A204.1 (cell line): ENCODE measurements around the gene PDHB.

Source experiments
- FAIRE-seq: peaks from 2 replicates; lab custom pipeline; 2012; peaks lifted over from hg19 to GRCh38; lab: Jason Lieb, UNC

The PDHB gene

DNA sequence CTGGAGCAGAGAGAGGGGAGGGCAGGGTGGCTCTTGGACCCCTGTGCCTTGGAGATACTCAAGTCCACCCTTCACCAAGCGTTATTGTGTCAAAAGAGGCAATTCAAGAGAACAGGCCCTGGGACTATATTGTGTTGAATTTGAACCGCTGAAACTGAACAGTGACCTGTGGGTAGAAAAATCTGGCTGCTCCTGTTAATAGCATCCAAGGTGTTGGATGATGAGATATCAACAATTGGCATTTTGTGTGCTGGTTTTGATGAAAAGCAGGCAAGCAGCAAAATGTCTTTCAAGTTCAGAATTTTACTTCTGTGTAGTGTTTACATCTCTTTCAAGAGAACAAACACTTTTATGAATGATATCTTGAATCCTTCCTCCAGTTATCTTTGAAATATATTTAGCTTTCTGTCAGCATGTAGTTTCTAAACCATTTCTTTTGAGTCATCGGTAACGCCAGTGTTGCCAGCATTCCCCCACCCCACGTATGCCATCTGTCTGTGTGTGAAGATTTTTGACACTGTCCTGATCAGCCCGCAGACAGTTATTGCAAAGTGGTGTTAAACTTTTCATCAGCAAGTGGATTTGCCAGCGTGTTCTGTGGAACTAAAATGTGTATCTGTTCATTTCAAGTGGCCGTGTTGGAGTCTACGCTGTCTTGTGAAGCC lies 34.8 kb downstream of the PDHB start:
- no peak for FAIRE-seq

DNA sequence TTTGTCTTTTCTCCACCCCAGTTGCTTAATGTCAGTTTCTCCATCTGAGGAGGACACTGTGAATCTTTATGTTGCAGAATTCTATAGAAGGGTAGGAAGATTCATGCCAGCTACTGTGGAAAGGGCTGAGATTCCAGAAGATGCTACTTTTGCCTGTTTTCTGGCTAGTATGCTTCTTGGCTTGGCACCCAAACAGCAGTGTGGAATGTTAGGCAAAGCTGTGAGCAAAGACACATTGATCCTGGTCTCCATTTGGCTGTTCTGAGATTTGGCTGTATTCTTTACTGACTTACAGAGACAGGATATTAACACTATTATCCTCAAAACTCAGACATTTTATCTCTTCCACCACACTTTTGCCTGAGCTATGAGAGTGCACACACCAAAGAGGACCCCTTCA lies 39.3 kb downstream of the PDHB start:
- FAIRE-seq, result no peak

DNA sequence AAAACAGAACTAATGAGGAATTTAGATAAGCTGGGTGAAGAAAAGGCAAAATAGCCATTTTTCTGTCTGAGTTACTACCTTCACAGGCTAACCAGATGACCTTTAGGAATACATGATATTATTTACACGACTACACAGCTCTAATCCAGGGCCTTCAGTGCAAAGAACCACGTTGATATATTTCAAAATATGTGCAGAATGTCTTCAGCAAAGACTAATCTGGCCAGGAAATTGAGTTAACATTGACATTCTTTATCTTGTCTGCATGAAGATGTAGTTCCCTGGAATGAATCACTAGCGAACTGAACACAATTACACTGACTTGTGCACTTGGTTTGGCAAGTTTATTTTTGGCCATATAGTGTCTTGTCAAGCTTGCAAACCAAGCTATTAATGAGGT lies 41.5 kb downstream of the PDHB start:
- FAIRE-seq, result no peak

DNA sequence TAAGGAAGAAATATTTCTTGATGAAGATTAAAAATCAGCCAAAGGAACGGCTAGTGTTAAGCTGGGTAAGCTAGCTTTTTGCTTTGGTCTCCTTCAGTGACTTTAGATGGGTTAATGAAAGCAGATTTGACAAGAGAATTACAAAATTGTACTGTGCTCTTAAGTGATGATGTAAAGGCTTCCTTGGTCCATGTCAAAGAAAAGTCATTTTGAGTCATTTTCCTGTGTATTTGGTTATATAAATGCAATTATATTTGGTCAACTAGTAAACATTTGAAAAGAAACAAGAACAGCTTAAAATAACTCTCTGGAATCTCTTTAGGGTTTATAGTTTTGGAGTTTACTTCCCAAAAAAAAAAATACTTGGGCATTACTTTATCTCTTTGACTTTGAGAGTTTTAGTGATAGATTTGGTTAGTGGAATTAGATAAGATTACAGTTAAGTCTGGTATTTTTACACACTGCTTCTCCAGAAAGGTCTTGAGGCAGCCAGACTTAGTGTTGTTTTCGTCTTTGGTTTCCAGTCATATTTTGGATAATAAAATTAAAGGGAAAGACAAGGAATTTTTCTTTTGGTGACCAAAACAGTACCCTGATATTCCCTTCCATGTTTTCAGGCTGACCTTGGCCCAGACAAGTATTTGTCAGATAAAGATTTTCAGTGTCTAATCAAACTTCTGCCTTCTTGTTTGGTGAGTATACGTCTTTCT lies 42.3 kb downstream of the PDHB start:
- no peak for FAIRE-seq

DNA sequence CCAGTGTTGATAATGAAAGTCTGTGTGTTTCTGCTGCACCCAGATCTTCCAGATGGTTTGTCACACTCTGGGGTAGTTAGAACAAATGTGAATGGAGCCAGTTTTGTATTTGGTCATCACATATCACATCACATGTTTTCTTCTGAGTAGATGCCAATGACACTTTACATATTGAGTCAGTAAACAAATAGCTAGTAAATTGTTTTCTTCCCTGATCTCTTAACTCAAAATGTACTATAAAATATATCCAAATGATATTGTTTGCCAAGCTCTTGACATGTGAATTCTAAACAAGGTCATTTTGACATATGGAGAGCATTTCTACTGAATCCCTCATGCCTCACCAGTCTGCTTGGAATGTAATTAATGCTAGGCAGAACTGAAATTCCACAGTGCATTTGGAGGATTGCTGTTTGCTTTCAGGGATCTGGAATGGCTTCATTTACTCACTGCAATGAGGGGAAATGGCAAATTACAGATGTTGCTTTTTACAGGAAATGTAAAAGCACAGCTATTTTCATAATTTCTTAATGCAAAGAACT lies 45.0 kb downstream of the PDHB start:
- no peak for FAIRE-seq

DNA sequence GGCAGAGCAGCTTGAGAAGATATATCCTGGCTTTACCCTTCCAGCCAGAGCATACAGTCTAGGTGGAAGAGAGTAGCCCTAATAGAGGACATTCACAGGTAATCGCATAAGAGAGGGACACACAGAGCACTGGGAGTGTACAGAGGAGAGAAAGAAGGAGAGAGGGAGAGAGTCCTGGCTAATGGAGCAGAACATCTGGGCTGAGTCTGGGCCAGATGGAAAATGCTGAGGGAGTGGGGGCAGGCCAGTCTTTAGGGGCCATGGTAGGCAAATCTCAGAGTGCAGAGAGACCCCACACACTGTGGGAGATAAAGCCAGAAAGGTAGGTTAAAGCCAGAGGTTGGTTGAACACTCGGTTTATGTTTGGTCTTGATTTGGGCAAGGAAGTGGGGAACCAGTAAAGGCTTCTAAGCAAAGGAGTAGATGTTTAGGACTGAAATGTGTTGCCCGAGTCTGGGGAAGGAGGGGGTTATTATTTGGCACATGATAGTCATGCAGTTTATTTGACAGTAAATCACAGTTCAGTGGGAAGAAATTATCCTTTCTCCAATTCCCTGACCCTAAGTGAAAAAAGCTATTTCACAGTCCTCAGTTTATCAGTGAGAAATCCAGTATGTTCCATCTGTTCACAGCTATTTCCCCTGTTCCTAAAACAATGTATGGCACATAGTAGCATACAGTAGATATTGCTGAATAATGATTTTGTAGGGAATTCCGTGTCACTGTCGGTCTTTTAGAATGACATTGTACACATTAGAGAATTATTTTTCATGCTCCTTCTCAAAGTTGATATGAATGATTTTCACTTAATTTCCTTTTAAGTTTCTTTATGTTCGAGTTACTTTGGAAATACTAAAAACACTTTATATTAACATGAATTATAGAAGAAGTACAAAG lies 45.7 kb downstream of the PDHB start:
- FAIRE-seq, result no peak

DNA sequence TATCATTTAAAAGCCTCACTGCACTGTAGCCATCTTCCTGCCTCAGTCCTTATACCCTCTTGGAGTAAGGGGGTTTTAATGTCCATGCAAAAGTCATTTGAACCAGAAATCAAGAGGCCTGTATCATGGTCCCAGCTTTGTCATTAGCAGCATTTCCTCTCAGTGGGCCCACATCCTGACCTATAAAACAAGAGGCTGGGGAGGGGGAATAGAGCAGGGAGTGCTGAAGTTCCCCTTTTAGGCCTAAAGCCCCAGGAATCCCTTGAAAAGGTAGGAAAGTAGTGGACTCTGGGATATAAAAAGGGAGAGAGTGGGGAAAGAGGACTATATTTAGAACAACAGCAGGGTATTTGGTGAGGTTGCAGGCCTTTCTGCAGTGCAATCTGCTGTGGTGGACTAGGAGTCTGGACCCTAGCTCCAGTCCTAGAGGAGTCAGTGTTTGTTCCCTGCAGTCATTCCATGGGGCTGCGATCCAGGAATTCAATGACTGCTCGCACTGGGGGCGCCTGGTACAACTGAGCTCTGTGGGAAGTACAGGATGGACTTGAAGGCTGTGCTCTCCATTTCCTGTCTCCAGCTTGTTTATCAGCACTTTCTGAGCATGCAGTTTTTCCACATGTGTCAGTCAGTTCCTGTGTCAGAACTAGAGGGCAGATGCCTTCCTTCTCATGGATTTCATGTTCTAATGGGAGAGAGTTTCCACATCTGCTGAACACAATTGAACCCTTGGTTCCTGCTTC lies 46.8 kb downstream of the PDHB start:
- FAIRE-seq, result no peak

DNA sequence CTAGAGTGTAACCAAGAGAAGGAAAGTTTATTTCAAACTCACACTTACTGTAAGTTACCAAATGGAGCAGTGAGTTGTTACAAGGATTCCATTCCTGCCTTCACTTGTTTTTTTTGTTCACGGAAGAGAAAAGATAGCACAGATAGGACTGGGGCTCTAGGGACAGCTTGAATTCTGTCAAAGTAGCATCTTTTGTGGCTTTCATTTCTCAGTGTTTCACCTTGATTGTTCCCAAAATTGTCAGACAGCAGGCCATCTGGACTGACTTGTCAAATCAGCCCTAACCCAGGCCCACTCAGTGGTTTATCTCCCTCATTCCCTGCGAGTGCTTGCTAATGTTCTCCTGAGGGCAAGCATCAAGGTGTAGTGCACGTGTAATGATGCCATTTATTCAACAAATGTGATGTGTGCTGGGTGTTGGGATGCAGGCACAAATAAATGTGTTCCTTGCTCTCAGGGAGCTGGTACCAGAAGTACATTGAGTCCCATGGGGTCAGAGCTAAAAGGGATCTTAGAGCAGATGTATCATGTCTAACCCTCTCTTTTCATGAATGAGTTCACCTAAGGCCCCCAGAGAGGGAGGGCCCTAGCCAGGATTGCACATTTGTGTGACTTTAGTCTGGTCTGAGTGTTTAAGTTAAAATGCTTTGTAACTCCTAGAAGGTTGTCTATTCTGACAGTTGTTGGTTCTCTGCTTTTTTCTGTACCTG lies 49.1 kb downstream of the PDHB start:
- no peak for FAIRE-seq

DNA sequence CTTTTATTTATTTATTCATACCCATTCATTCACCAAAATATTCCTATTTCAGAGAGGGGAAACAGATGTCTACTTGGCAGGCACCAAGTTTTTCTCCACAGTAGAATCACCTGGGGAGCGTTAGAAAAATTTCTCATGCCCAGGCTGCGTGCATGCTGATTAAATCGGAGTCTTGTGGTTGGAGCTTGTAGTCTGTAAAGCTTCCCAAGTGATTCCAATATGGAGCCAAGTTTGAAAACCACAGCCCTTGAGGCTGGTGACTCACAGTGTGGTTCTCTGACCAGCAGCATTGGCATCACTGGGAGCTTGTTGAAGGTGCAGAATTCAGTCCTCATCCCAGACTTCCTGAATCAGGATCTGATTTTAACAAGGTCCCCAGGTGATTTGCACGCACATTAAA lies 49.7 kb downstream of the PDHB start:
- FAIRE-seq, result no peak

DNA sequence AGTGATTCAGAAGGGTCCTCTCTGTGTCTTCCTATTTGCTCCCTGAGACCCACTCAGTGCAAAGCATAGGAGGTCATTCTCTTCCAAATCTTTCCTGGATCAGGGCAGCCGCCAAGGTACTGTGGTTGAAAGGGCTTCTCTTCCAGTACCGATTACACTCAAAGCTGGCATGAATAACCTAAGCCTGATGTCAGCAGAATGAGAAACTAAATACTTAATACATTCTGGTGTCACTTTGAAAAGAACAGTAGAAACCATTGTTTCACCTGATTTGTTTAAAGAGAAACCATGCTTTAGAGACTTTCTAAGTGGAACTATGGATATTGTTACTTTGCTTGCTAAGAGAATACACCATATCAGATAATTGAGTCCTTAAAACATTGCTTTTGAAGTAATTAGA lies 50.2 kb downstream of the PDHB start:
- FAIRE-seq, result no peak

DNA sequence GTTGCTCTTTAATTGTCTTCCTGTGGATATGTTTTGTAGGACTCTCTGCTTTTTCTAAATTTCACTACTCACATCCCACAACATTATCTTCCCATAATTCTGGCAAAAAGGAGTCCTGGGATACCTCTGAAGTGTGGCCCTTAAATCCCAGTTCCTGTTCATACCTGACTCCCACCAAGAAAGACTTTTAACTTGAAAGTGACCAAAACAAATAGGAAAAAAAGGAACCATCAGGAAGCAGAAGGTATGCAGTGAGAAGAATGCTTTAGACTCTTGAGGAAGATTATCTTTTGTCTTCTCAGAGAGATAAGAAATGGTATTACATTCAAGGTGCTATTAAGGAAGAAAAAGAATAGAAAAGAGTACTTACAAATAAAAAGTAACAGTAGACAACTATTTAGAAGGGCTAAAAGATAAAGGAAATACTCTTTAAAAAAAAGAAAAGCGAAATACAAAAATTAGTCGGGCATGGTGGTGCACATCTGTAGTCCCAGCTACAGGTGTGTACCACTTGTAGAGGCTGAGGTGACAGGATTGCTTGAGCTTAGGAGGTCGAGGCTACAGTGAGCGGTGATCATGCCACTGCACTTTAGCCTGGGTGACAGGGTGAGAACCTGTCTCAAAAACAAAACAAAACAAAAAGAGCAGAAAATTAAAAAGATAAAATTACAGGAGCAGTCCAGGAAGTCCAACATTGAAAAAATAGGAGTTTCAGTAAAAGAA lies 54.1 kb downstream of the PDHB start:
- FAIRE-seq, result no peak

DNA sequence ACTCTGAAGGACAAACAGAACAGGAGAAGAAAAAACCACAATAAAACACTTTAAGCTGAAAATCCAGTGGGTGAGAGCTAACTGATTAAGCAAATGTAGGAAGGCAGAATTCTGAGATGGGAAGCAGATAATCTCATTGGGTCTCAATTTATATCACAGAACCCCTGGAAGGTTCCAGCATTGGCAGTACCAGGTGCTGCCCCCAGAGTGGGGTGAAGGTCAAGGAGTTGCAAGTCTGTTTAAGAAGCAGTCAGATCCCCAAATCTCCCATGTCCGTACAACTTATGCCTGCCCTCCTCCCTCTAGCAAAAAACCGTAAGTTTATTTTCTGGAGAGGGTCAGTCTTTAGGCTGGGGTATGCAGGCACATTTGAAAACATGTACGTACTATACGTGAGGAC lies 55.9 kb downstream of the PDHB start:
- FAIRE-seq, result no peak
